Omental fat pad (tissue), 4 donors: Measurements from ENCODE around the gene WEE2. TPM values are rescaled to one million over a fixed set of nuclear protein-coding genes. Genes with fewer than 3 reads are reported as not detected.

Source experiments
- ATAC-seq: fragments of 150-250 bp; one replicate; pipeline ENCODE4 v1.9.1; 2016; ENCODE audit warnings: mild to moderate bottlenecking, moderate library complexity; ENCODE audit not compliant: low FRiP score
- DNase-seq: peaks from one replicate; pipeline ENCODE4 v3.0.0-alpha.2; 2019; ENCODE audit warnings: low spot score
- total RNA-seq, 4 donors: library from RNA; depleted of rRNA; stranded (reverse); fragments of >200 nt; gene quantifications; one replicate each; pipeline ENCODE4 v1.1.0, GENCODE V29; 2016
- TF ChIP-seq, protein P1 (sequence below), 3 donors: fragments of 450-650 bp; IDR thresholded peaks; one replicate each; pipeline ENCODE4 v1.5.1; 2016 to 2017; ENCODE audit warnings: antibody characterized with exemption in 3 of 3, mild to moderate bottlenecking in 3 of 3, moderate library complexity in 2 of 3

The WEE2 gene
- total RNA-seq, 4 donors from 2014 or later: 0.79 TPM; not detected in 3

DNA sequence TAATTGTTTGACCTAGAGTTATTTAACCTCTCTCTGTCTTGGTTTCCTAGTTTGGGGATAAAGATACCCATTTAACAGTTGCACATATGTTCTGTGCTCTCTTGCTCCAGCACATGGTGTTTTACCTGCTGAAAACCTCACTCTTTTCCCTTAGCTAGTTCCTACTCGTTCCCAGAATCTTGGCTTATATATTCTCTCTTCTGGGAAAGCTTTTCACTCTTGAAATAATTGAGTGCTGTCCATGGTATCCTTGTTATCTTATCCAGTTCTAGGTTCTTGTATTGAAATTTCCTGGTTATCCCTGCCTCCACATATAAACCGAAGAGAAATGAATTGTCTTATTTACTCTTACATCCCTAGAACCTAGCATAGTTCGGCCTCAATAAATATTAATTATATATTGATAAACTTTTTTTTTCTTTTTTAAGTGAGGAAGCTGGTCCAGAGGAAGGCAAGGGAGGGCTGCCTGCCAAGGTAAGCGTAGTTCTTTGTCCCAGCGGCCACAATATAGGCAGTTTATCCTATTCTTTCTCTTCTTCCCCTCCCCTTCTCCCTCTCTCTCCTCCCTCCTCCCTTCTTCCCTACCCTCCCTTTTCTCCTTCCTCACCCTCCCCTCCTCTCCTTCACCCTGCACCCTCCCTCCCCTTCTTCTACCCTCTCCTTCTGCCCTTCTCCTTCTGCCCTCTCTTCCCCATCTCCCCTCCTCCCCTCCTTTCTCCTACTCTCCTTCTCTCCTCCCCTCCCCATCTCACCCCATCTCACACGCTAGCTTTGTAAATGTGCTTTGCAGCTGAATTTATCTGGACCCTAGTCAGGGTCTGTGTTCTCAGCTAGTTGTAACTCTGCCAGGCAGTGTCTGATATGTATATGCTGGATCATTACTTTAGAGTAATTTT lies 7.9 kb downstream of the WEE2 start:
- DNase-seq (no peak), ATAC-seq (no peak)
- TF ChIP-seq, protein P1, sequence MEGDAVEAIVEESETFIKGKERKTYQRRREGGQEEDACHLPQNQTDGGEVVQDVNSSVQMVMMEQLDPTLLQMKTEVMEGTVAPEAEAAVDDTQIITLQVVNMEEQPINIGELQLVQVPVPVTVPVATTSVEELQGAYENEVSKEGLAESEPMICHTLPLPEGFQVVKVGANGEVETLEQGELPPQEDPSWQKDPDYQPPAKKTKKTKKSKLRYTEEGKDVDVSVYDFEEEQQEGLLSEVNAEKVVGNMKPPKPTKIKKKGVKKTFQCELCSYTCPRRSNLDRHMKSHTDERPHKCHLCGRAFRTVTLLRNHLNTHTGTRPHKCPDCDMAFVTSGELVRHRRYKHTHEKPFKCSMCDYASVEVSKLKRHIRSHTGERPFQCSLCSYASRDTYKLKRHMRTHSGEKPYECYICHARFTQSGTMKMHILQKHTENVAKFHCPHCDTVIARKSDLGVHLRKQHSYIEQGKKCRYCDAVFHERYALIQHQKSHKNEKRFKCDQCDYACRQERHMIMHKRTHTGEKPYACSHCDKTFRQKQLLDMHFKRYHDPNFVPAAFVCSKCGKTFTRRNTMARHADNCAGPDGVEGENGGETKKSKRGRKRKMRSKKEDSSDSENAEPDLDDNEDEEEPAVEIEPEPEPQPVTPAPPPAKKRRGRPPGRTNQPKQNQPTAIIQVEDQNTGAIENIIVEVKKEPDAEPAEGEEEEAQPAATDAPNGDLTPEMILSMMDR (IDR thresholded peaks at IDR 0.05): no peak

DNA sequence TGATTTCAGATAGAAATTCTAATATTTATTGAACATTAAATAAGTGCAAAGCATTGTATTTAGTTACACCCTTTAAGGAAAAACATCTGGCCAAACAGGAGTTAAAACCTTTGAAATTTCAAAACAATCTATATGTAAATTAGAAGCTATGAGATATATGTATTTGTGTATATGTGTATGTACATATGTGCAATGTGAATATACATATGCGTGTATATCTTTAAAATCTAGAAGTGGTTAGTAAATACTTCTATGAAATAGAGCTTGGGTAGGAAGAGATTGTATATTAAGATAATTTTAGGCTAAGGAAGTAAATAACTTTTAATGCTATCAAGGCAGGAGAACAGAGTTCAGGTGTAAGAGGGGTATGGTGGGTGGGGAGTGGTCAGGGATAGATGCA lies 9.3 kb downstream of the WEE2 start:
- ATAC-seq (no peak), DNase-seq (no peak)
- TF ChIP-seq, protein P1 (IDR thresholded peaks at IDR 0.05): no peak

GRCh38 chr7:141722529-141722928 lies 14.4 kb downstream of the WEE2 start:
- TF ChIP-seq, protein P1 (IDR thresholded peaks at IDR 0.05): no peak
- ATAC-seq (no peak), DNase-seq (no peak)

DNA sequence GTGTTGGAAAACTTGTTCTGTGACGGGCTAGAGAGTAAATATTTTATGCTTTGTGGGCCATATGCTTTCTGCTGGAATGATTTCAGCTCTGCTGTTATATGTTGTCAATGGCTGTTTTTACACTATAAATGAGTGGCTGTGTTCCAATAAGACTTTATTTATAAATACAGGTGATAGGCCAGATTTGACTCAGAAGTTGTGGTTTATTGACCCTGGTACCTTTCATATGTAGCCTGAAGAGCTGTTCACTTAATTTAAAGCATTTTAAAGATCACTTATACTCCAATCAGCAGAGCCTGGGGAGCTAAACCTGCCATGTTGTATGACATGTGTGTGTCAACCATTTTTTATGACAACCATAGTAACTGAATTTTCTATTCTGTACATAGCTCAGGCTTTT lies 20.9 kb downstream of the WEE2 start:
- ATAC-seq (no peak), DNase-seq (no peak)
- TF ChIP-seq, protein P1 (IDR thresholded peaks at IDR 0.05): no peak

- ATAC-seq (no peak), DNase-seq (no peak)
- TF ChIP-seq, protein P1 (IDR thresholded peaks at IDR 0.05): no peak
Measured at GRCh38 chr7:141731476-141732149, 23.5 kb downstream of the WEE2 start.

- DNase-seq: no peak
- TF ChIP-seq, protein P1 (IDR thresholded peaks at IDR 0.05): no peak
- no peak for ATAC-seq
Measured at GRCh38 chr7:141737118-141737835, 29.1 kb downstream of the WEE2 start.
